GM06990 (cell line): ENCODE data around the gene ARFGAP2.

Source experiments
- DNase-seq: peaks from one replicate; pipeline ENCODE4 v3.0.0-alpha.2; 2011; ENCODE audit not compliant: insufficient read length; ENCODE audit errors: extremely low read depth
- H3K27me3 ChIP-seq: replicated peaks from 2 replicates; pipeline ENCODE4 v1.6.0; 2011; ENCODE audit warnings: low read length; ENCODE audit not compliant: control insufficient read depth, insufficient read depth
- H3K36me3 ChIP-seq: 2 replicates; pipeline ENCODE4 v1.5.1; 2011; ENCODE audit warnings: low read length; ENCODE audit not compliant: control insufficient read depth, insufficient read depth
- H3K4me3 ChIP-seq: replicated peaks from 2 replicates; pipeline ENCODE4 v1.5.1; 2011; ENCODE audit warnings: low read depth, mild to moderate bottlenecking, control low read depth, low read length
- CTCF ChIP-seq: IDR thresholded peaks from 2 replicates; pipeline ENCODE4 v1.5.1; 2011; ENCODE audit warnings: low read length, control low read depth, mild to moderate bottlenecking, inconsistent platforms; ENCODE audit not compliant: insufficient read depth, poor library complexity, severe bottlenecking

Gene ARFGAP2

GRCh38 chr11:47143322-47143721, 33.4 kb downstream of the ARFGAP2 start:
- H3K4me3 ChIP-seq = no peak overlapping the region
- no peak for DNase-seq
- no peak for TF ChIP-seq CTCF
- H3K36me3 ChIP-seq = no peaks in the 10 kb centered on the region; the same call in none of the 2 replicates
- no peaks in the 10 kb centered on the region for H3K27me3 ChIP-seq

GRCh38 chr11:47139878-47140277, 36.8 kb downstream of the ARFGAP2 start:
- Histone ChIP-seq H3K36me3 (no peaks in the 10 kb centered on the region; the same call in 1 of the 2 replicates), H3K4me3 (no peak overlapping the region), H3K27me3 (no peaks in the 10 kb centered on the region)
- no peak for DNase-seq
- no peak for TF ChIP-seq CTCF

- Histone ChIP-seq H3K27me3 (no peaks in the 10 kb centered on the region), H3K36me3 (no peaks in the 10 kb centered on the region; the same call in 1 of the 2 replicates), H3K4me3 (no peak overlapping the region)
- DNase-seq = no peak
- no peak for TF ChIP-seq CTCF
These were observed 39.2 kb downstream of the ARFGAP2 start for GRCh38 chr11:47137476-47137875.

GRCh38 chr11:47136921-47137320, 39.8 kb downstream of the ARFGAP2 start:
- H3K27me3 ChIP-seq = no peaks in the 10 kb centered on the region
- no peak for TF ChIP-seq CTCF
- no peaks in the 10 kb centered on the region; the same call in 1 of the 2 replicates for H3K36me3 ChIP-seq
- no peak overlapping the region for H3K4me3 ChIP-seq
- DNase-seq = no peak

- no peaks in the 10 kb centered on the region for H3K27me3 ChIP-seq
- no peaks in the 10 kb centered on the region; the same call in 1 of the 2 replicates for H3K36me3 ChIP-seq
- no peak for TF ChIP-seq CTCF
- H3K4me3 ChIP-seq = no peak overlapping the region
- no peak for DNase-seq
These were observed 40.4 kb downstream of the ARFGAP2 start for GRCh38 chr11:47136327-47136726.

GRCh38 chr11:47132981-47133380, 43.7 kb downstream of the ARFGAP2 start:
- no peaks in the 10 kb centered on the region for H3K27me3 ChIP-seq
- DNase-seq = no peak
- H3K36me3 ChIP-seq = no peaks in the 10 kb centered on the region
- TF ChIP-seq CTCF = no peak
- no peak overlapping the region for H3K4me3 ChIP-seq
